ENCODE results near the gene SP8. TPM values are rescaled to one million over a fixed set of nuclear protein-coding genes. Genes with fewer than 3 reads are reported as not detected.

Gene SP8
- not detected in 2 replicates for total RNA-seq (ENCODE audit: low replicate concordance)

DNA sequence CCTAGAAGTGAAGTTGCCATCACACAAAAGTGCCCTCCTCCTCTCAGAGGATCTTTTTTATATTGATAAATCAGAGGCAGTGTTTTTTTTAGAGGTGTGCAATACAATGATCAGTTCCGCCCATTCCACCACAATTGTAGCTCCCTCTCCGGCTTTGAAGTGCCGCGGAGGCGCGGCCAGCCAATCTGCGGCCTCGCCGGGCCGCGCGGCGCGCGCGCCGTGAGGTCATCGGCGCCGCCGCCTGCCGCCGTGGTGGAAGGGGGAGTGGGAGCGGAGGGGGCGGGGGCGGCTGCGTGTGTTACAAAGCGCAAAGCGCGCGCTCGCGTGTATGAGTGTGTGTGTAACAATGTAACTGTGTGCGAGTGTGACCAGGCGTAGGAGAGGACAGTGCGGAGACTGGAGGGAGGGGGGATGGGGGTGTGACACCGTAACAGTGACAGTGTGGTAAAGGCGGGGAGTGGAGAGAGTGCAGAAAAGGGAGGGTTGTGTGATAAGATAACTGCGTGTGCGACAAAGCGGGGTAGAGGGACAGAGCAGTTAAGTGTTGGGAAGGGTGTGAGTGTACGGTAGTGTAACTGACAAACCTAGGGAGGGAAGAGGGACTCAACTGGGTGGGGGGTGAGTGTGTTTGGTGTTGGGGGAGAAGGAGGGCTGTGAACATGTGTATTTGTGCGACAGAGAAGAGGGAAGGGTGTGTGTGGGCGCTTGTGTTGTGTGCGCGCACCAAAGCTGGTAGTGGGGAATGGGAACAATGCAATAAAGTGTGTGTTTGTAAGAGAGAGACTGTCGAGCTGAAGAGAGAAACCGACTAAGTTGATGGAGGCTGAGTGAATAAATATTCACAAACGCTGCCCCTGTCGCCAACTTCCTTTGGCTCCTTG lies at the start of gene SP8:
TSS of gene SP8 (minus strand) at position 108 of the 881 bp plus-strand sequence. CDS start at position 20, 88 bp downstream.

Other genes starting within 250 kb of the SP8 start
- gene ABCB5, start 171.2 kb downstream of the SP8 start, total RNA-seq (ENCODE audit: low replicate concordance), result 0.47 TPM in 1 of 2 replicates, not detected in the other